ENCODE measurements around the gene FAM117A. TPM values are rescaled to one million over a fixed set of nuclear protein-coding genes. Genes with fewer than 3 reads are reported as not detected.

The FAM117A gene
- total RNA-seq, 4 donors from 2014 or later, result 8.6 to 14.6 (median 10.7) TPM

DNA sequence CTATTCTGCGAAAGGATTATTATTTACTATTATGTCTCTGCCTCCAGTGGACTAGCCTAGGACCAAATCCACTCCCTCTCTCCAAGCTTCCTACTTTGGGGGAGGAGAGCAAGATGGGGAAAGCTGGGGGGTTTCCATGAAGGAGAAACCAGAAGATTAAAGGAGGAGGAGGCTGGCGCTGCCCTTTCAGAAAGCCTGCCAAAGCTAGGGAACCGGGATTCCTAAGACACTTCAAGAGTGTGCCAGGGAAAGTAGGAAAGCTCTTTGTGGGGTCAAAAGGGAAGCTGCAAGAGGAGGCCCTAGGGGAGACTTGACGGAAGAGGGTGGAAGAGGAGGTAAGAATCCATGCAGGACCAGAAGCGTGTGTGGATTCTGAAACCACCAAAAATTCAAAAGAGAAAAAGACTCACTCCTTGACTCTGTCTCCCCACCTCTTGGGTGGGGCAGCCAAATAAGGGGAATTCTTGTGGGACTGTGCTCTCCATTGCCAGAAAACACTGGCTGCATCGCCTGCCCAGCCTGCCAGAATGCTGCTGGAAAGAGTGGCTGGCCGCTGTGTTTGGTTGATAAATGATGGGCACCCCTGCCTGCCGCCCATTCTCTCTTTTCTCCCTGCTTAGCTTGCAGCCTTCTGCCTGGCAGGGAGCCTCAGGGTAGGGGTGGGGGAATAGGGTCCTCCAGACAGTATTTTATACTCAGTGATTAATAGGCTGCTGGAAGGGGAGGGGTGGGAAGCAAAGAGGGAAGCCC lies 12.8 kb upstream of the FAM117A start:
- intact Hi-C loops (cut with DNase I; ENCODE audit: low total_unique reads), result no loop called here
- Histone ChIP-seq H3K4me1 (peaks cover 0 to 32% (median 7%) of the 10 kb centered on the region in 4 donors), H3K27ac (peak overlapping the region; percentile 40 to 85 (median 66)), H3K36me3 (no peaks in the 10 kb centered on the region), H3K9me3 (no peaks in the 10 kb centered on the region), H3K4me3 (no peak overlapping the region), H3K27me3 (no peaks in the 10 kb centered on the region)
- TF ChIP-seq POLR2AphosphoS5 (IDR thresholded peaks at IDR 0.05) (no peak), CTCF (IDR thresholded peaks at IDR 0.05) (no peak), EP300 (IDR thresholded peaks at IDR 0.05; ENCODE audit: low read depth) (no peak), POLR2A (IDR thresholded peaks at IDR 0.05) (no peak)
- no peak for DNase-seq
- in situ Hi-C loops (cut with MboI; ENCODE audit: low pct_ligation_motif_present in 1 of 4, low pct_unique_long_range_greater_than_20kb in 1 of 4, low sequenced_read_pairs in 3 of 4), result loop anchor here in 1 of 4 donors (5.0 to 10.0 kb wide), 2 partner anchors 62 to 204 kb away; no protein-coding TSS in a partner anchor
- WGBS, 2 donors (ENCODE audit: low coverage in 1 of 2), result 63 to 65% methylated on average over 5 to 8 of the region's 8 CpGs

DNA sequence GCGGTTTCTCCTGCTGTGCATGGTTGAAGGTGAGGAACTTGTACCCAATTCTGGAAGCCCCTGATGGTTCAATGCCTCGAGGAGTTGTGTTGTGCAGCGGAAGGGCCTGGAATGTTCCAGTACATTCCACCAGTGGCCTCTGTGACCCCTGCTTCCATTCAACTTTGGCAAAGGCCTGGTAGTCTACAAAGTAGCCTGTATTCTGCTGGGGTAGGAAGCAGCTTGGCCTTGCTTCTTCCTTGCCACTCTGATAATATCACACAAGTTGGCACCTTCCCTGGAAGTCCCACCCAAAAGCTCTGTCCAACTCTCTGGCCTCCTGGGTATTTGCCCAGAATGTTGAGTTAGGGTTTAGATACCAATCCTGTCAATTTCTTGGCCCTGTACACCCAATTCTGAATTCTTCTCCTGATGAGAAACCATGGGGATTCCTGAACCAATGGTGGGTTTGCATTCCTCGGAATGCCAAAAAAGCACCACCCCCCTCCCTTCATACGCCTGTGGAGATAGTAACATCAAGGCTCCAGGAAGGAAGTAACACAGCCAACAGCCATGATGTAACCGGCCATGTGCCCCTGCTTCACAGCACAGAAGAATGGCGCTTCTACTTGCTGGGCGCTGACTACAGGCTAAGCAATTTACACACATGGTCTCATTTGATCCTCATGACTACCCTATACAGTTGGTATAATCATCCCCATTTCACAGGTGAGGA lies 11.8 kb upstream of the FAM117A start:
- H3K9me3 ChIP-seq, result no peaks in the 10 kb centered on the region
- in situ Hi-C loops (cut with MboI; ENCODE audit: low pct_ligation_motif_present in 1 of 4, low pct_unique_long_range_greater_than_20kb in 1 of 4, low sequenced_read_pairs in 3 of 4), result loop anchor here in 1 of 4 donors (5.0 to 10.0 kb wide), 2 partner anchors 61 to 203 kb away; no protein-coding TSS in a partner anchor
- no peak for DNase-seq
- peak overlapping the region; percentile 40 to 85 (median 66) for H3K27ac ChIP-seq
- TF ChIP-seq POLR2AphosphoS5 (IDR thresholded peaks at IDR 0.05) (no peak), EP300 (IDR thresholded peaks at IDR 0.05; ENCODE audit: low read depth) (no peak), POLR2A (IDR thresholded peaks at IDR 0.05) (no peak), CTCF (IDR thresholded peaks at IDR 0.05) (no peak)
- WGBS, 2 donors (ENCODE audit: low coverage in 1 of 2), result 89% methylated on average over 8 of the region's 8 CpGs; no CpG with 5 or more reads in 1 of the 2 donors
- intact Hi-C loops (cut with DNase I; ENCODE audit: low total_unique reads), result no loop called here
- peaks cover 0 to 32% (median 7%) of the 10 kb centered on the region in 4 donors for H3K4me1 ChIP-seq
- H3K36me3 ChIP-seq, result no peaks in the 10 kb centered on the region
- no peak overlapping the region for H3K4me3 ChIP-seq
- no peaks in the 10 kb centered on the region for H3K27me3 ChIP-seq

DNA sequence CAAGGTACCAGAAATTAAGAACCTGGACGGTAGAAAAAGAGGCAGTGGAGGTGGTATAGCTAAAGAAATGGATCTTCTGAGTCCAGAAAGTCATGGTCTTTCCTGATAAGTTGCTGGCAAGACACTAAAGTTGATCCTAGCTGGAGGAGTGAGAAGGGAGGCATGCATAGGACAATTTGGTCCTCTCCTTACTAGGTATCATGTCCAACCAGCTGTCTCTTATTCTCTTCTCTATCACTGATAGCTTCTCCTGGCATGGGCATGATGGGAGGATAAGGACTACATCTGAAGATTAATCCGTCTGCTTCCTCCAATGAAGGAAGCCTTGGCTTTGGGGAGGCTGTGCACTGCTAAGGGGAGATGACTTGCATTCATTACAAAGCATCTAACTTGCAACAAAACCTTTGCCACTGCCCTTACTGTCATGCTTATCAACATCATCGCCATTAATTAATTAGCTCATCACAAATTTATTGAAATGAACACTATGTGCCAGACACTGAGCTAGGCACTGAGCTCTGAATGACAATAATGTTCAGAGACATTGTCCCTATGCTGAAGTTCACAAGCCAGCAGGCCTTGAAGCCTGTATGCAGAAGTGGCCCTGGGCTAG lies 3.1 kb upstream of the FAM117A start:
- Histone ChIP-seq H3K9me3 (no peaks in the 10 kb centered on the region), H3K36me3 (no peaks in the 10 kb centered on the region), H3K4me3 (no peak overlapping the region), H3K27ac (no peak overlapping the region), H3K4me1 (peaks cover 0 to 17% (median 8%) of the 10 kb centered on the region in 4 donors), H3K27me3 (peaks cover 3% of the 10 kb centered on the region)
- intact Hi-C loops (cut with DNase I; ENCODE audit: low total_unique reads) (no loop called here), in situ Hi-C loops (cut with MboI; ENCODE audit: low pct_ligation_motif_present in 1 of 4, low pct_unique_long_range_greater_than_20kb in 1 of 4, low sequenced_read_pairs in 3 of 4) (loop anchor here in 1 of 4 donors (5.0 kb wide), 1 partner anchor 55 kb away; no protein-coding TSS in a partner anchor)
- DNase-seq, result no peak
- WGBS, 2 donors (ENCODE audit: low coverage in 1 of 2), result 75 to 94% methylated on average over 2 to 3 of the region's 3 CpGs
- TF ChIP-seq EP300 (IDR thresholded peaks at IDR 0.05; ENCODE audit: low read depth), result no peak

GRCh38 chr17:49764559-49765180 lies 739 bp upstream of the FAM117A start:
- peak overlapping the region in 3 of 4 donors; percentile 8 to 91 (median 89) for H3K4me3 ChIP-seq
- intact Hi-C loops (cut with DNase I; ENCODE audit: low total_unique reads) (no loop called here), in situ Hi-C loops (cut with MboI; ENCODE audit: low pct_ligation_motif_present in 1 of 4, low pct_unique_long_range_greater_than_20kb in 1 of 4, low sequenced_read_pairs in 3 of 4) (loop anchor here in 1 of 4 donors (5.0 kb wide), 1 partner anchor 52 kb away; no protein-coding TSS in a partner anchor)
- no peaks in the 10 kb centered on the region for H3K9me3 ChIP-seq
- 24 to 28% methylated on average over 8 of the region's 8 CpGs for WGBS, 2 donors (ENCODE audit: low coverage in 1 of 2)
- no peaks in the 10 kb centered on the region for H3K36me3 ChIP-seq
- H3K27ac ChIP-seq, result peak overlapping the region; percentile 46 to 90 (median 88)
- no peak for TF ChIP-seq POLR2A (IDR thresholded peaks at IDR 0.05)
- no peak for TF ChIP-seq CTCF (IDR thresholded peaks at IDR 0.05)
- no peak for TF ChIP-seq EP300 (IDR thresholded peaks at IDR 0.05; ENCODE audit: low read depth)
- no peak for TF ChIP-seq POLR2AphosphoS5 (IDR thresholded peaks at IDR 0.05)
- peaks cover 7 to 30% (median 9%) of the 10 kb centered on the region in 4 donors for H3K4me1 ChIP-seq
- no peak for DNase-seq
- H3K27me3 ChIP-seq, result peaks cover 3% of the 10 kb centered on the region
